Spinal cord (tissue), 10 donors: Measurements from ENCODE around the gene RHOBTB1. TPM values are rescaled to one million over a fixed set of nuclear protein-coding genes. Genes with fewer than 3 reads are reported as not detected.

Experiments
- DNase-seq, 6 donors: peaks; one replicate each; pipeline versions ENCODE4 v3.0.0 to v3.0.0-alpha.2; 2013 to 2015; ENCODE audit warnings: low spot score in 6 of 6, low read depth in 4 of 6
- H3K27ac ChIP-seq: one replicate; pipeline ENCODE4 v1.5.1; 2013; ENCODE audit warnings: low read depth, low read length, control low read depth
- H3K27me3 ChIP-seq: one replicate; pipeline ENCODE4 v1.6.1; 2013; ENCODE audit warnings: low read length; ENCODE audit not compliant: control insufficient read depth, insufficient read depth
- H3K36me3 ChIP-seq: one replicate; pipeline ENCODE4 v1.6.1; 2013; ENCODE audit warnings: low read length; ENCODE audit not compliant: control insufficient read depth, insufficient read depth
- H3K4me1 ChIP-seq: one replicate; pipeline ENCODE4 v1.6.1; 2013; ENCODE audit warnings: low read length; ENCODE audit not compliant: control insufficient read depth, insufficient read depth
- H3K4me3 ChIP-seq: one replicate; pipeline ENCODE4 v1.5.1; 2013; ENCODE audit warnings: low read depth, low read length, control low read depth
- H3K9me3 ChIP-seq: one replicate; pipeline ENCODE4 v1.6.1; 2013; ENCODE audit warnings: low read length; ENCODE audit not compliant: control insufficient read depth, insufficient read depth
- WGBS: methylation state at CpG from one replicate; pipeline ENCODE4 v1.1.5; 2013; ENCODE audit warnings: missing lambda C conversion rate; ENCODE audit not compliant: insufficient coverage; 5-methylcytosine and 5-hydroxymethylcytosine counted together
- polyA plus RNA-seq, 2 donors: library from polyadenylated mRNA; unstranded; fragments of 120-200 nt; gene quantifications; one replicate each; pipeline ENCODE4 v1.2.1, GENCODE V29; 2013; ENCODE audit not compliant: insufficient read length in 2 of 2
- total RNA-seq, 2 donors: library from RNA; depleted of rRNA in 1 of 2; stranded (reverse); fragments of 120-200 nt in 1 of 2; fragments of >200 nt in 1 of 2; gene quantifications; one replicate each; pipeline versions ENCODE4 v1.2.3 to v1.2.4, GENCODE V29; 2013 to 2014
- donor health status: healthy.

RHOBTB1 gene
- total and polyA plus RNA-seq, 4 donors, result 16.7 to 55.4 (median 19.0) TPM

DNA sequence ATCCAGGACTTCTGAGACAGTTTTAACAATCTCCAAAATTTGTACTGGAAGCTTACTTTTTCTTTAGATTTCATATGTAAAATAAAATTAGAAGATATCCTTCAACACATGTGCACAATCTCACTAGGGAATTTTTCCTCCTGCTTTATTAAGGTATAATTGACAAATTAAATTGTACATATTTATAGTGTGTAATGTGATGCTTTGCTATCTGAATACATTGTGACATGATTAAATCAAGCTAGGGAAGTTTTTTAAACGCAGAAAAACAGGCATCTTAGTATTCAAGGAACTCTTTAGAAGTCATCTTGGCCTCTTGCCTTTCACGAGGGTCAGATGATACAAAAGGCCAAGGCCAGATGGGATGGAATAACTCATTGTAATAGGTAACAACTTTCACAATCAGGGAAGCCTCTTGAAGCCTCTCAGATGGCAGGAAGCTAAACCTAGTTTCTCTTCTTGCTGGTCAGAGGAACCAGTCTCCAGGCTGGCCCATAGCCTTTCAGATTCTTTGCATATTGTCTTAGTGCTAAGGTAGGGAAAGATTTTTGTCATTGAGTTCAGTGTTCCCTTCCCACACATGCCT lies 78.7 kb downstream of the RHOBTB1 start:
- no peaks in the 10 kb centered on the region for H3K36me3 ChIP-seq
- WGBS, result 38% methylated on average over 2 of the region's 2 CpGs
- H3K27ac ChIP-seq, result no peak overlapping the region
- no peaks in the 10 kb centered on the region for H3K9me3 ChIP-seq
- no peak overlapping the region for H3K4me3 ChIP-seq
- H3K27me3 ChIP-seq, result no peaks in the 10 kb centered on the region
- H3K4me1 ChIP-seq, result no peaks in the 10 kb centered on the region
- DNase-seq, result no peak

DNA sequence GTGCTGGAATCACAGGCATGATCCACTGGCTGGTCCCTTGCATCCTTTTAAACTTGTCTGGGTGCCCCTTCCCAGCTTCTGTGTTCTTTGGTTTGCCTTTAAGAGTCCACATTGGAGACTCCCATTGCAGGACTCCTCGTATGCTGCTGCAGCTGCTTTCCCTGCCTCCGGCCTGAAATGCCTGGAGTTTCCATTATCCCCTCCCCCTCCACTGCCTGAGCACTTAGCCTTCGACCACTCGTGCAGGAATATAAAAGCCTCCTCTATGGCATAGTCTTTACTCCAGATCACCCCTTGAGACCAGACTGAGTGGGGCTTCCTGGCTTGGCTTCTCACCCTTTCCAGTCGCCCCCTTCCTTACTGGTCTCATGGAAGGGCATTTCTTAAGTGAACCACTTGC lies 80.2 kb downstream of the RHOBTB1 start:
- no peaks in the 10 kb centered on the region for H3K4me1 ChIP-seq
- H3K36me3 ChIP-seq, result no peaks in the 10 kb centered on the region
- H3K9me3 ChIP-seq, result no peaks in the 10 kb centered on the region
- DNase-seq, result no peak
- no peak overlapping the region for H3K4me3 ChIP-seq
- no peak overlapping the region for H3K27ac ChIP-seq
- H3K27me3 ChIP-seq, result no peaks in the 10 kb centered on the region
- WGBS, result 81% methylated on average over 5 of the region's 5 CpGs

DNA sequence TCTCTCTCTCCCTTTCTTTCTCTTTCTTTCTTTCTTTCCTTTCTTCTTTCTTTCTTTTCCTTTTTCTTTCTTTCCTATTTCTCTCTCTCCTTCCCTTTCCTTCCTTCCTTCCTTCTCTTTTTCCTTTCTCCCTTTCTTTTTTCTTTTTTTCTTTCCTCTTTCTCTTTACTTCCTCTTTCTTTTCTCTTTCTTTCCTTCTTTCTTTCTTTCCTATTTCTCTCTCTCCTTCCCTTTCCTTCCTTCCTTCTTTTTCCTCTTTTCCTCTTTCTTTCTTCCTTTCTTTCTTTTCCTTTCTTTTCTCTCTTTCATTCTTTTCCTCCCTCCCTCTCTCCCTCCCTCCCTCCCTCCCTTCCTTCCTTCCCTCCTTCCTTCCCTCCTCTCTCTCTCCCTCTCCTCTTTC lies 81.5 kb downstream of the RHOBTB1 start:
- no peak overlapping the region for H3K27ac ChIP-seq
- no peaks in the 10 kb centered on the region for H3K27me3 ChIP-seq
- no peak for DNase-seq
- H3K9me3 ChIP-seq, result no peaks in the 10 kb centered on the region
- no peaks in the 10 kb centered on the region for H3K4me1 ChIP-seq
- H3K4me3 ChIP-seq, result no peak overlapping the region
- H3K36me3 ChIP-seq, result no peaks in the 10 kb centered on the region

DNA sequence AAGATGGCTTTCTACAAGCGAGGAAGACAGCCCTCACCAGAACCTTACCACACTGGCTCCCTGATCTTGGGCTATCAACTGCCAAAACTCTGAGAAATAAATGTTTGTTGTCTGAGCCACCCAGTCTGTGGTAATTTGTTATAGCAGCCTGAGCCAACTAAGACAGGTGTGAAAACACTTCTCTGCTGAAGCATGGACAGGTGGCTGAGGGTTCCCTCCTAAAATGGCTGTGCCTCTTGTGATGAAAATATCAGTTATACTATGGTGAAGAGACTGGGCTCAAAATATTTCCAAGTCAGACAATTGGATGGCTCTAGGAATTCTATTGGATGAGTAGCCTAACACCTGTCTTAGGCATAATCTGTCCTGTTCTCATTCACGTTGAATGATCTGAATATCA lies 87.6 kb downstream of the RHOBTB1 start:
- H3K27me3 ChIP-seq, result no peaks in the 10 kb centered on the region
- no peak overlapping the region for H3K4me3 ChIP-seq
- no peak for DNase-seq
- H3K36me3 ChIP-seq, result no peaks in the 10 kb centered on the region
- H3K27ac ChIP-seq, result no peak overlapping the region
- 100% methylated on average over 1 of the region's 2 CpGs for WGBS
- H3K4me1 ChIP-seq, result no peaks in the 10 kb centered on the region
- no peaks in the 10 kb centered on the region for H3K9me3 ChIP-seq

DNA sequence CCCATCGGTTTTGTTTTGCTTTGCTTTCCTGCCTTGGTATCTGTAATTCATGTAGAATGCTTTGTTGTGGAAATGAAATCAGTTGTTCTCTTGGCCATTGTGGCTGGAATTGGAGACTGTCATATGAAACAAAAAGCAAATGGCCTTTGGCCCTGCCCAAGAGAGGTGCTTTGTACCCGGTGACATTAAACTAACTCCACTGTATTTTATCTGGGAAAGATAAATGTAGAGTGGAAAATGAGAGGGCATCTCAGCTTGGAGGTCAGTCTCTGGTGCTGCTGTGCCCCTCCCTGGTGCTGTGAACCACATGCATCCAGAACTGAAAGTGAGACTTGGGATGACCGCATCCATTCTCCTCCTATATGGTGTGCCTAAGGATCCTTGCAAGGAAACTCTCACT lies 90.3 kb downstream of the RHOBTB1 start:
- Histone ChIP-seq H3K4me1 (no peaks in the 10 kb centered on the region), H3K27ac (no peak overlapping the region), H3K9me3 (no peaks in the 10 kb centered on the region), H3K27me3 (no peaks in the 10 kb centered on the region), H3K36me3 (no peaks in the 10 kb centered on the region), H3K4me3 (no peak overlapping the region)
- DNase-seq, result no peak
- WGBS, result 51% methylated on average over 2 of the region's 3 CpGs

DNA sequence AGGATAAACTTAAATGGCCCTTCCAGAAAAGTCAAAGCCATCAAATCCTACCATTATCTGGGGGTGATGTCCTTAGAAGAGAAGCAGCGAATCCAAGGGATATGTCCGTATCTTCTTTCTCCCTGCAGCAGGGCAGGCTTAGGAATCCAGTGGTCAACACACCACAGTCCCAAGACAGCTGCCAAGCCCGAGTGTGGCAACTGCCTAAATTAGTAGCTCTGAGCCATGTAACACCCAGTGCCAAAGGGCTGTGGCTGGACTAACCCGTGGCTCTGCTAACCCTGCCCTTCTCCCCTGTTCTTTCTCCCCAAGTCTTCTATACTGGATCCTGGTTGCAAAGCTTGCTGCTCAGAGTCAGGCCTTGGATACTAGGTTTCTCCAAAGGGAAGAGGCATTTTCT lies 90.9 kb downstream of the RHOBTB1 start:
- Histone ChIP-seq H3K27me3 (no peaks in the 10 kb centered on the region), H3K27ac (no peak overlapping the region), H3K36me3 (no peaks in the 10 kb centered on the region), H3K9me3 (no peaks in the 10 kb centered on the region), H3K4me3 (no peak overlapping the region), H3K4me1 (no peaks in the 10 kb centered on the region)
- DNase-seq, result no peak
- 85% methylated on average over 4 of the region's 4 CpGs for WGBS

DNA sequence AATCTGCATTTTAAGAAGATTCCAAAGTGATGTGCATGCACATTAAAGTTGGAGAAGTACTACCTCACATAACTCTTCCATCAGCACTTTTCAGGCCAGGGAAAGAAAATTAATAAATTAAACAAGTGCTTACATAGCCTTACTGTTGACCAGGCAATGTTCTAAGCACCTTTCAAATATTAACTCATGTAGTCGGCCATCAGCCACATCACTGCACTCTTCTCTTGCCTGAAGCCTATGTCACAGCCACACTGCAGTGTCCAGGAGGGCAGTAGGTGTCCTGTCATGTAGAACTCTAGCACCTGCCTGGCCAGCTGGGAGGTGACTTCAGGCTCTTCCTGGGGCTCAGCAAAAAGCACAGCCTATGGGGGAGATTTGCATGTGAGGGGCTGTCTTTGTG lies 94.2 kb downstream of the RHOBTB1 start:
- no peaks in the 10 kb centered on the region for H3K9me3 ChIP-seq
- no peaks in the 10 kb centered on the region for H3K36me3 ChIP-seq
- H3K4me3 ChIP-seq, result no peak overlapping the region
- WGBS, result 92% methylated on average over 1 of the region's 1 CpG
- no peak for DNase-seq
- H3K27ac ChIP-seq, result no peak overlapping the region
- H3K4me1 ChIP-seq, result no peaks in the 10 kb centered on the region
- H3K27me3 ChIP-seq, result no peaks in the 10 kb centered on the region

DNA sequence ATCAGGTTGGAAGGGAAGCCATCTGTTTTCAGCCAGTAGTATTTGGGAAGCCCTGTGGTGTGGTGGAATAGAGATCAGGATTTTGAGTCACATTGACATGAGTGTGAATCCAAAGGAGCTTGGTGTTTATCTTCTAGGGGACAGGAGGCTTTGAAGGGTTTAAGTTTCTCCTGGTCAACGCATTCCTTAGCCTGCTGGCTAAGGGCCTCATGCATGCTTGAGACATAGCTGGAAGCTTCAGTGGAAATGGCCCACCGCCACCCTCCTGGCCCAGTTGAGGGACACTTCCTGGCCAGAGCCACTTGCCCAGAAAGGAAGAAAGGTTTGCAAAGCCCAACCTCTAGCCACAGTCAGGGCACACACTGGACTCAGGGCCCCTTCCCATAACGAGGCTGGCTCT lies 94.8 kb downstream of the RHOBTB1 start:
- Histone ChIP-seq H3K36me3 (no peaks in the 10 kb centered on the region), H3K9me3 (no peaks in the 10 kb centered on the region), H3K27me3 (no peaks in the 10 kb centered on the region), H3K4me1 (no peaks in the 10 kb centered on the region), H3K27ac (no peak overlapping the region), H3K4me3 (no peak overlapping the region)
- WGBS, result 91% methylated on average over 3 of the region's 3 CpGs
- no peak for DNase-seq

DNA sequence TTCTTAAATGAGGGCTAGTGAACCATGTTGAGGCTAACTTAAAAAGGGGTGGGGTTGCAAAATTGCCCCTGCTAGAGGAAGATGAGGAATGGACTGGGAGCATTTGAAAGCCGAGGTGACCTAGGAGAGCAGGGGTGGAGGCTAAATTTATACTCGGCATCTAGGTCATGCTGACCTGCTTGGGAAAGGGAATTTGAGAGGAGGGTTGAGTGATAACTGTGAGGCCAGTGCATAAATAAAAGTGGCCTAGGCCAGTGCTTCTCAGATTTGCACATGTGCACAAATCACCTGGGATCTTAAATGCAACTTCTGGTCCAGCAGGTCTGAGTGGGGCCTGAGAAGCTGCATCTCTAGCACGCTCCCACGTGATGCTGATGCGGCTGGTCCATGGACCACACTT lies 95.3 kb downstream of the RHOBTB1 start:
- no peaks in the 10 kb centered on the region for H3K36me3 ChIP-seq
- 86% methylated on average over 5 of the region's 5 CpGs for WGBS
- no peaks in the 10 kb centered on the region for H3K4me1 ChIP-seq
- no peak overlapping the region for H3K27ac ChIP-seq
- no peaks in the 10 kb centered on the region for H3K27me3 ChIP-seq
- no peak for DNase-seq
- no peaks in the 10 kb centered on the region for H3K9me3 ChIP-seq
- H3K4me3 ChIP-seq, result no peak overlapping the region

DNA sequence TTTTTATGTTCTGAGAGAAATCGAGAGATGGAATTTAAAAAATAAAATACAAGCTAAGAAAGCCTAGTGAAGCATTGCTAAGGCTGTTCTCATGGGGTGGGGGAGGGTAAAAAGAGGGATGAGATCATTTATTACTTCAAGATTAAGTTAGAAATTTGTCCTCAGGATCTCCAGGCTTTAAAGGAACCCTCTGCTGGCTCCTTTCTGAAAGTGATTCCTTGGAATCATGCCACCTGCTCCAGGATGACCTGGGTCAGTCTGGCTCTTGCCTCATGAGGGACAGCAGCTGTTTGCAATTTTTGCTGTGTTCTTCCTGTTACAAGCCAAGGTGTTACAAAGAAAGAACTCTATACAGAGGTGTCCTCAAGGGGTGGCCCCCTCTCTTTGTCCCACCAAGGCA lies 95.9 kb downstream of the RHOBTB1 start:
- Histone ChIP-seq H3K36me3 (no peaks in the 10 kb centered on the region), H3K27me3 (no peaks in the 10 kb centered on the region), H3K9me3 (no peaks in the 10 kb centered on the region), H3K27ac (no peak overlapping the region), H3K4me1 (no peaks in the 10 kb centered on the region), H3K4me3 (no peak overlapping the region)
- no CpG with 5 or more reads among the region's 1 CpG for WGBS
- DNase-seq, result peak in 2 of 6 donors; percentile 5 to 35
